GM12873 (cell line): ENCODE measurements around the gene CABLES2.

ENCODE experiments used
- TF ChIP-seq, protein P1 (sequence below): IDR thresholded peaks from 2 replicates; pipeline ENCODE4 v1.5.1; 2012; ENCODE audit warnings: low read depth, mild to moderate bottlenecking, moderate library complexity, low read length, control low read depth; ENCODE audit not compliant: insufficient read depth; ENCODE audit errors: missing control alignments

Gene CABLES2

DNA sequence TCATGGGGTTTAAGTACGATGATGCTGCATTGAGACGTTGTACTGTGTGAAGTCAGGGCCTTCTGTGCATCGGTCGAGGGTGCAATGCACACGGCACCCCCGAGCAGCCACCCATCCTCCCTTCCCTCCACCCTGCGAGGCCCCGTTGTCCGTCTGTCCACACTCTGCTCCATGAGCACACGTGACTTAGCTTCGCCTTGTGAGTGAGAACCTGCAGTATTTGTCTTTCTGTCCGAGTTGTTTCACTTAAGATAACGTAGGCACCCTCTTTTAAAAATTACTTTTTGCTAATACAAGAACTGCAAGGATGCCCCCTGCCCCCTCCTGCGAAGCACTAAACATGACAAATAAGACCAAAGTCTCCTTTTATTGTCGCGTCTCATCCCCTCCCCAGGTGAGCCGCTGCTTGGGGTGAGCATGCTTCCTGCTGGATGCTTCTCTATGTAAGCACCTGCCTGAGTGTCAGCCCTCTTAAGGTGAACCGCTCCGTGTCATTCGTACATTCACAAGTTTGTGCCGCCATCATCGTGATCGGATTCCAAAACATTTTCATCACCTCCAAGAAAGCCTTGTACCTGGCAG, 23.9 kb upstream of the CABLES2 start:
- TF ChIP-seq, protein P1, sequence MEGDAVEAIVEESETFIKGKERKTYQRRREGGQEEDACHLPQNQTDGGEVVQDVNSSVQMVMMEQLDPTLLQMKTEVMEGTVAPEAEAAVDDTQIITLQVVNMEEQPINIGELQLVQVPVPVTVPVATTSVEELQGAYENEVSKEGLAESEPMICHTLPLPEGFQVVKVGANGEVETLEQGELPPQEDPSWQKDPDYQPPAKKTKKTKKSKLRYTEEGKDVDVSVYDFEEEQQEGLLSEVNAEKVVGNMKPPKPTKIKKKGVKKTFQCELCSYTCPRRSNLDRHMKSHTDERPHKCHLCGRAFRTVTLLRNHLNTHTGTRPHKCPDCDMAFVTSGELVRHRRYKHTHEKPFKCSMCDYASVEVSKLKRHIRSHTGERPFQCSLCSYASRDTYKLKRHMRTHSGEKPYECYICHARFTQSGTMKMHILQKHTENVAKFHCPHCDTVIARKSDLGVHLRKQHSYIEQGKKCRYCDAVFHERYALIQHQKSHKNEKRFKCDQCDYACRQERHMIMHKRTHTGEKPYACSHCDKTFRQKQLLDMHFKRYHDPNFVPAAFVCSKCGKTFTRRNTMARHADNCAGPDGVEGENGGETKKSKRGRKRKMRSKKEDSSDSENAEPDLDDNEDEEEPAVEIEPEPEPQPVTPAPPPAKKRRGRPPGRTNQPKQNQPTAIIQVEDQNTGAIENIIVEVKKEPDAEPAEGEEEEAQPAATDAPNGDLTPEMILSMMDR = no peak

DNA sequence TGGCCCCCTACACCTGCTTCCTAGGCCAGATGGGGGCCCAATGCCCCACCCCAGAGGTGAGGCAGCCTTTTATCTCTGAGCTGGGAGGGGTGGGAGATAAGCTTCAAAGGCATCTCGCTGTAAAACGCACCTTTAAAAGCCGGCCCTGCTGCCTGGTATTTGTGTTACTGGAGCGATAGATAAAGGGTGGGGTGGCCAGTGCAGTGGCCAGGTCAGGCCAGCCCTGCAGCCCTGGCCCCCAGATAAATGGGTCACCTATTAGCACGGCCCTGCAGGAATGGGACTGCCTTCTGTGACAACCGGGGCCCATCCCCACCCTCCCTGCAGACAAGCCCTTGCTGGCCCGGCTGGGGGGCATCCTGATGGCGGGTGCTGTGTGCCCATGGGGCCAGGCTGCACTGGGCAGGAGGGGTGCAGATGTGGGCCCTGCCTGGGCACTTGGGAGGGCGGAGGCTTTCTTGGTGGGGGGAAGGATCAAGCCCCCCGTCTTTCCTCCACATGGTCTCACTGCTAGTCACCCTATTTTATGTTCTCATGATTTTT, 23.3 kb upstream of the CABLES2 start:
- TF ChIP-seq, protein P1 = no peak

DNA sequence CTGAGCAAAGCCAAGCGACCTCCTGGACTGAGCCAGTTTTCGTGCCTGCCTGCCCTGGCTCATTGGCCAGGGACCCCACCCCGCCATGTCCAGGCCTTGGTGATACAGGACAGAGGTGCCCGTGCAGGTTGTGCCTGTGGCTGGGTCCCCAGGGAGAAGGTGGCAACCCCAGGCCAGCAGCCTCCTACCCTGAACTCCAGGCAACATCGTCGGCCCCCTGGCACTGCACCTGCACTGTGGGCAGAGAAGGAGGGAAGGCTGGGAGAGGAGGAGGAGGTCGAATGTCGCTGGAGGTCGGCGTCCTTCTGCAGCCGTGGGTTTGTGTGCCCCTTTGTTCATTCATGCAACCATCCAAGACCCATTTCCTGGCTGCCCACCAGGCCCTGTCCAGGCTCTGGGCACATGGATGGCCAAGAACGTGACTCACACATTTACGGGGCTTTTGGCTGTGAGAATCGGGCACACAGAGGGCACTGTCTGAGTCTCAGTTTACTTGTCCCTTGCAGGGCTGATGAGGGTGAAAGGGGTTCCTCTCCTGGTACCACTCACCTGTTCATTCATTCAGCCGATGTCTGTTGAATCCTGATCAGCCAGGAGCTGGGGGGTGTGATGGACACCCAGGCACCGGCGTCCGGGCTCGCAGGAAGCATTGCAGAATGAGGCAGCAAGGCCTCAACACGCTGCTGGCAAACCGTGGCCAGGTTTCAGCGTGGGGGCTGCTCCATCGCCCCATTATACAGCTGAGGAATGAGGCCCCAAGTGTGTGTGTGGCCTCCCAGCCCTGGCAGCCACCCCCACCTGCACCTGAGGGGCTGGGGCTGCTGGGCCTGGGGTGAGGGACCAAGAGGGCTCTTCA, 22.6 kb upstream of the CABLES2 start:
- TF ChIP-seq, protein P1 = no peak

DNA sequence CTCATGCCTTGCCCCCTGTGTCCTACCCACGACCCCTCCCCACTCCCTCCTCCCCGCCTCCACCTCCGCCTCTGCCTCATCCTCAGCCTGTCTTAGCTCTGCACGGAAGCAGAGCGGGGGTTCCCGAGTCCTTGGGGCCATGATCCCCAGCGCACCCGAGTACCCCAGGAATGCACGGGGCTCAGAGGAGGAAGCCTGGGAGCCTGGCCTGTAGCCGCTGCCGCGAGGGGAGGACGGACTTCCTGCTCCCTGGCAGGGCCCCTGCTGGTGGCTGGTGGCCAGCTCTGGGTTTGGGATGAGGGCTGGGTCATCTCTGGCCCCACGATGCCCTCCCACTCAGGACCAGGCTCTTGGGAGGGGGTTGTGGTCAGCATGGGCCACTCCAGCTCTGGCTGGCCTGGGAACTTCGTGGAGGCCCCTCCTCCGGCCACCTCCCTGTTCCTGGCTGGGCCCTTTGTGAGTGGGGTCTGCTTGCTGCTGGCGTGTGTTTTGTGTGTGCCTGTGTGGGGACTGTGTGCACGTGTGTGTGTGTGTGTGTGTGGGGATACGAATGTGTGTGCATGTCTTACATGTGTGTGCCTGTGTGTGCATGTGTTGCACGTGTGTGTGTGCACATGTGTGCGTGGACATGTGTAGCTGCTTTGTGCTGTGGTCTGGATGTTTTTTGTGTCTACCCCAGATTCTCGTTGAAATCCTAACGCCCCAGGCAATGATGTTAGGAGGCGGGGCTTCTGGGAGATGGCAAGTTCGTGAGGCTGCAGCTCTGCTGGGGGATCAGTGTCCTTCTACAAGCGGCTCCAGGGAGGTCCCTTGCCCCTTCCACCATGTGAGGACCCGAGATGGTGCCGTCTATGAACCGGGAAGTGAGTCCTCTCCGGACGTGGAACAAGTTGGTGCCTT, 21.6 kb upstream of the CABLES2 start:
- TF ChIP-seq, protein P1 = no peak

DNA sequence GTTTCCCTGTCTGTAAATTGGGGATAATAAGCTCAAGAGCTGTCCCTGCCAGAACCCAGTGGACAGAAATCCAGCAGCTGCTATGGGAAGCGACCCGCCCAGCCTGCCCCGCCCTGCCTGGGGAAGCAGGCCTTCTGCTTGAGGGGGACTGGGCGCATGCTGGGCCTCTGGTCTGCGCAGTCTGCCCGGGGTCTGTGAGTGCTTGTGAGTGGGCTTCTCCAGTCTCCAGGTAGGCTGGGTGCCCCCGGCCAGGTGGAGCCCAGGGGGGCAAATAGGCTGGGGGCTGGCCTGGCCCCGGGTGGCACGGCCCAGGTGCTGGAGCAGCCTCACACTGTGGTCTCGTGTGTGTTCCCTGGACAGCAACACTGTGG, 20.9 kb upstream of the CABLES2 start:
- TF ChIP-seq, protein P1 = no peak

DNA sequence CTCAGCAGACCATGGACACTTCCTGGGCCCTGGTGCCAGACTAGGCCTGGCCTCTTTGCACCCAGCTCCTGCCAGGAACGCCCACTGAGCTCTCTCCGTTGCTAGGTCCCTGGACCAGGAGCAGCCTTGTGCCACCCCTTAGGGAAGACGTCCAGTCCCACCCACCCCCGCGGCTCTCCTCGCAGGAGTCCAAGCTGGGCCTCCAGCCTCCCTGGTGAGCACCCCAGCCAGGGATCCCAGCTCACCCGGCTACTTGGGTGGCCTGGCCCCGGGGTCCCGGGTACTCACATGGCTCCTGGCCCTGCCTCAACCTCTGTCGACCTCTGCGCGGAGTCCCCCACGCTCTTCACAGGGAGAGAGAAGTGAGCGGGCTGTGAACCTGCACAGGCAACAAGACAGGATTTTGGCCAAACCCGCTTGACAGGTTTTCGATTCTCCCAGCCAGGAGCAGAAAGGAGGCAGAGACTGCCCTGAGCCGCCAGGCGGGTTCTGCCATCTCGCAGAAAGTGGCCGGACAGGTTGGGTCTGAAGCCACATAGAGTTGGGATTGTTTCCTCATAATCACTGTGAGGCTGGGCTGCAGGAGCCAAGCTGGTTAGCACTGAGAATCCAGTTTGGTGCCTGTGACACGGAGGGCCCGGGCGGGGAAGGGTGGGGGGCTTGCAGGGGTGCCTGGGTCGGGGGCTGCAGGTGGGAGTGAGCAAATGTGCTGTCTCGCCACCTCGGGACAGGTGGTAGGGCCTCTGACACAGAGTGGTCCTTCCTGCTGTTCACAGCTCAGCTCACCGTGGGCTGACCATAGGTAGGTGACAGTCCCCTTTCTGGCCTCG, 20.3 kb upstream of the CABLES2 start, which contains the start of gene RBBP8NL:
RBBP8NL (minus strand) TSS at position 368 of the 830 bp plus-strand sequence. CDS start 7,892 bp downstream, outside the sequence.
- TF ChIP-seq, protein P1 = no peak
